Measurements from ENCODE around the gene RFNG.

Gene RFNG

GRCh38 chr17:82018989-82019689 lies 32.5 kb downstream of the RFNG start:
- TF ChIP-seq CTCF (IDR thresholded peaks at IDR 0.05; ENCODE audit: extremely low read depth, missing control alignments) = no peak
- no peak for DNase-seq (ENCODE audit: low spot score)

- DNase-seq (ENCODE audit: low spot score) = no peak
- no peak for TF ChIP-seq CTCF (IDR thresholded peaks at IDR 0.05; ENCODE audit: extremely low read depth, missing control alignments)
Observed at GRCh38 chr17:82018152-82018988, 33.2 kb downstream of the RFNG start.

GRCh38 chr17:82017612-82018151 lies 33.9 kb downstream of the RFNG start:
- no peak for TF ChIP-seq CTCF (IDR thresholded peaks at IDR 0.05; ENCODE audit: extremely low read depth, missing control alignments)
- no peak for DNase-seq (ENCODE audit: low spot score)

GRCh38 chr17:82016875-82017459 lies 34.6 kb downstream of the RFNG start:
- no peak for TF ChIP-seq CTCF (IDR thresholded peaks at IDR 0.05; ENCODE audit: extremely low read depth, missing control alignments)
- DNase-seq (ENCODE audit: low spot score) = no peak

- TF ChIP-seq CTCF (IDR thresholded peaks at IDR 0.05; ENCODE audit: extremely low read depth, missing control alignments) = no peak
Observed at GRCh38 chr17:82016061-82016874, 35.3 kb downstream of the RFNG start.

GRCh38 chr17:82015311-82015971 lies 36.2 kb downstream of the RFNG start:
- no peak for DNase-seq (ENCODE audit: low spot score)
- no peak for TF ChIP-seq CTCF (IDR thresholded peaks at IDR 0.05; ENCODE audit: extremely low read depth, missing control alignments)

More at GRCh38 chr17:82016061-82016874, 35.3 kb downstream of the RFNG start:
- no peak for DNase-seq (ENCODE audit: low spot score)

Data from GM20000 (cell line).